GM21529 (cell line): ENCODE measurements around the gene OAF.
A peak's percentile ranks its signal among the peaks of the same experiment; 100 is the strongest.
"Not testable (repeated sequence)": the region's sequence is repeated elsewhere in the genome, so short reads cannot be mapped to it uniquely, and the experiment has no call there.

Source experiments
- ATAC-seq: cut with Tn5 transposase; IDR thresholded peaks from one replicate; pipeline ENCODE4 v1.9.1; 2021; ENCODE audit not compliant: unreplicated experiment

The OAF gene

DNA sequence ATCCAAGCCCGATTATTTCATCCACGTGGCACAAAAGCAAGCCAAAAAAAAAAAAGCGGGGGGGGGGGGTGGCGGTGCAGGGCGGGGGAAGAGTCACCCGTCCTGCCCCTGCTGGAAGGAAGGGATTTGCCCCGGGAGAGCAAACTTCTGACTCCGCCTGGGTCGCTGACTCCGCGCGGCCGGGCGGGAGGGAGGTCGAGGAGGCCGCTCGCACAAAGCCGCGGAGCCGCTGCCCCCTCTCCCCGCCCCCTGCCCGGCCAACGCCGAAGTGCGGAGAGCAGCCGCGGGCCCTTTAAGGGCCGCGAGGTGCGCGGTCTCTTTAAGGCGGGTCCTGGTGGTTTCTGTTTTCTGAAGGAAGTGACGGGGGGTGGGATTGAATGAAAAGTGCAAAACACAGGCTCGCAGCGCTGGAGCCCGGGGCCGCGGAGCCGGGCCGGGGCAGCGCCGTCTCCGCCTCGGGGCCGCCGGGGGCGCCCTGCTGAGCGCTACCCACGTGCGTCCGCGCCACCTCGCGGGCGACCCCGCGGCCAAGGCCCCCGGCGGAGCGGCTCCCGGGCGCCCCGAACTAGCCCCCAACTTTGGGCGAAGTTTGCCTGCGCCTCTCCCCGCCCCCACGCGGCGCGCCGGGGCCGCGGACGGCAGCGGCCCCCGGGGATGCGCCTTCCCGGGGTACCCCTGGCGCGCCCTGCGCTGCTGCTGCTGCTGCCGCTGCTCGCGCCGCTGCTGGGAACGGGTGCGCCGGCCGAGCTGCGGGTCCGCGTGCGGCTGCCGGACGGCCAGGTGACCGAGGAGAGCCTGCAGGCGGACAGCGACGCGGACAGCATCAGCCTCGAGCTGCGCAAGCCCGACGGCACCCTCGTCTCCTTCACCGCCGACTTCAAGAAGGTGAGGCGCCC lies at the start of gene OAF:
OAF (plus strand) TSS at position 407 of the 896 bp plus-strand sequence; CDS start at position 655, 248 bp downstream.
- peak; percentile 82 for ATAC-seq

DNA sequence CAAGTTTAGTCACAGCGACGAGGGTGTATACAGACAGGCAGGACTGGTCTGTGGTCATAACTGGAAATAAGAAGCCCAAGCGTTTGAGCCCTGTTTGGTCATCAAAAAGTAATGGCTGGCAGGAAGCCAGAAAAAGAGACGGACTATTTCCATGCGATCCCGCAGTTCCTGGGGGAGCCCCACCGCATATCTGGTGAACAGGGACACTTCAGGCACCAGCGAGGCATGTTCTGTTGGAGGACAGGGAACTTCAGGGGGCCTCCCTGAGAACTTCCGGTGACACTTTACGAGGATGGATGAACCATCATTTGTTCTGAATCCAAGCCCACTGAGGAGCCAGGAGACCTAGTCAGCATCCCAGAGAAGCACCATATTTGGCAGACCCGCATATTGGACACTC lies 43.2 kb upstream of the OAF start:
- no peak for ATAC-seq

DNA sequence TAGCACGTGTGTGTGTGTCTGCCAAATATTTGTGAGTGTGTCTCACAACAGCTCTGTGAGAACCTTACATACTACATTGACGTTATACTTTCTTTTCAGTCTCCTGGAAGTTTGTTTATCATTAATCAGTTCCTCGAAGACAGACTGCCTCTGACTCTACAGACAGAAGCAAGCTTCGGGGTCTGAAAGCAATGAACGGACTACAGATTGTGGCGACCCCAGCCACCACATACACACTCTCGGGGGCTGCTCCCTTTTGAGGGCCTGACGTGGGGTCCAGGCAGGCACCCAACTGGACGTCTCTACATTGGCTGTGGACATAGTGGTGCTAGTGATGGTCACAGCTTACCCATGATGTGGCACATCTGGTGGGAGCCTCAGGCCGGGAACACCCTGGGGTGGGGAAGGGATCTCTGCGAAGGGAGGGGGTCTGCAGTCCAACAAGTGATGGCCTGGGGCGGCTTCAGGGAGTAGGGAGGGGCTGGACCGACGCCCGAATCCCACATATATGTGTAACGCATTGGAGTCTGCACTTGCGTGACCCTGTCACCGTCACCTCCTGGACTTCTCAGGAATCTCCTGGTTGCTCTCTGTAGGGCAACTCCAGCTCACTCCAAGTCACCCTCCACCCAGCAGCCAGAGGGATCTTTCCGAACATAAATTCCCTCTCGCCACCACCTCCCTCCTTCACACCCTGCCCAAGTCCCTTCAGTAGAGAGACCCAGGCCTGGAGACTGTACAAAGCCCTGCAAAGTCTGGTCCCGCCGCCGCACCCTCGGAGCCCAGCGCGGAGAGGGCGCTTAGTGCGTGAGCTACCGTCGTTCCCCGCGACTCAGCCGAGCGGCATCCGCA lies 42.5 kb upstream of the OAF start:
- ATAC-seq = no peak

DNA sequence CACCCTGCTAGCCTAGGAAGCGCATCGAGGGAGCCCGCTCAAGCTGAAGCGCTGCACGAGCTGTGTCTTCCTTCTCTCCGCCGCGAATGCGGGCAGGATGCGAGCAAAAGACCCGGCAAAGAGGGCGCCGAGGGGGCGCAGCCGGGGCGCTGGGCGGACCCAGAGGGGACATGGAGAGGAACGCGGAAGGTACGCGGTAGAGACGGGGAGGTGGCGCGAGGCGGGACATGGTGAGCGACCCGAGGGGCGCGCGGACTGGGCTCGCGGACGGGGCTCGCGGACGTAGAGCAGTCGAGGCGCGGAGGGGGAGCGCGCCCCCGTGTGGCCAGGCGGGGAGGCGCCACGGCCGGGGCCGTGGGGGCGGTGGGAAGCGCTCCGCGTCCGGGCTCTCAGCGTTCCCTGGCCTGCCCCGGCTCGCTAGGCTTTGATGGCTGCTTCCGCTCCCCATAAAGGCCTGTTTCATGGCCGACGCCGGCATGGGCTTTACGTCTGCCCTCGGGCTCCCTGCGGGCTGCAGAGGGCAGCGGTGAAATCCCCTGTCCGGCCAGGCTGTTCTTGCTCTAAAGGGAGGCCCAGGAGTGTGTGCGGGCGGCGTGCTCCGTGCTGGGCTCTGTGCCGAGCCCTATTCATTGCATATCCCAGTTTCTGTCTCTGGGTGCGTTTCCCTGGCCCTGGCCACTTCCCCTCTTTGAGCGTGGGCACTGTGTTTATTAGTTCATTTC lies 41.7 kb upstream of the OAF start:
- no peak for ATAC-seq

DNA sequence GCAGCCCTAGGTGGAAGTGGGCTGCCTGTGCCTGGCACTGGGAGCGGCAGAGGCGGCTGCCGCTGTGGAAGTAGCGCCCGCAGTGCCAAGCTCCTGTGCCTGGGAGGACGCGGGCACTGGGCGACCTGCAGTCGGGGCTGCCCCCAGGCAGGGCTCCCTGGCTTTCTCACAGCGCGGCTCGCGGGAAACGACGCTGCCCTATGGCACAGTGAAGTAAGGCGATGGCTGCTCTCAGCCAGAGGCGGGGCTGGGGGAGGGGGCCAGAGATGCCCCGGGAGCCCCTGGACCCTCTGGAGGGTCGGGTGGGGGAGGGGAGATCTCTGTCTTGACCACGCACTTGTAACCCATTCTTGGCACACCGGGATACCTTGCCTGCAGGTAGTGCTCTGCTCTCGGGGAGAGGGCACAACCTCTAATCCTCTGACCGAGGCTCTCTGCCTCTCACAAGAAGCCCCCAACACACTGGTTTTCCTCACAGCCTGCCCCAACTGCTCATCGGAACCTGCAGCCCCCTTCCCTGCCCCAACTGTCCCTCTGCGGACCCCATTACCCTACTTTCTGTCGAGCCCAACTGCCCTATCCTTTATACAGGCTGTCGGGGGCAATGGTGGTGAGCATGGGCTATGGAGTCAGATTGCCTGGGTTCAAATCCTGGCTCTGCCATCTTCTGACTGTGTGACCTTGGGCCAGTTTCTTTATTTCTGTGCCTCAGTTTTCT lies 40.7 kb upstream of the OAF start:
- no peak for ATAC-seq

DNA sequence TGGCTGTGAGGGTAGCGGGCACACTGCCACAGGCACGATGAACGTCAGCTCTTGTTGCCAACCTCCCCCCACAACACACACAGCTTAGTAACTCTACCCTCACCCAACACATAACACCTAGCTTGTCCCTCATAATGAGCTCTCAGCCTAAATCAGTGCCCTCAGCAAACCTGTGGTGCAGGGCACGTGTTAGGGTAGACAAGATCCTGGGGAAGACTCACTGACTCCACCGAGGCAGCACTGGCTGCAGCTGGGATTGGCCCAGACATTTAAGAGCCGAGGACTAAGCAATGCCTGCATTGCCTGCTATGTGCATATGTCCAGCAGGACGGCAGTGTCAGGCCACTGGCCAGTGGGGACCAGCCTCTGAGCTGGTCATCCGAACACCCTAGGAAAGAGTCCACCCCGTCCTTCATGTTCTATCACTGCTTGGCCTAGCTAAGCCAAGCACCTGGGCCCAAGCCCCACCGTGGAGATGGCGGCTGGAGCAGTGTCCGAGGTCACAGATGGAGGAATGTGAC lies 40.0 kb upstream of the OAF start:
- no peak for ATAC-seq

DNA sequence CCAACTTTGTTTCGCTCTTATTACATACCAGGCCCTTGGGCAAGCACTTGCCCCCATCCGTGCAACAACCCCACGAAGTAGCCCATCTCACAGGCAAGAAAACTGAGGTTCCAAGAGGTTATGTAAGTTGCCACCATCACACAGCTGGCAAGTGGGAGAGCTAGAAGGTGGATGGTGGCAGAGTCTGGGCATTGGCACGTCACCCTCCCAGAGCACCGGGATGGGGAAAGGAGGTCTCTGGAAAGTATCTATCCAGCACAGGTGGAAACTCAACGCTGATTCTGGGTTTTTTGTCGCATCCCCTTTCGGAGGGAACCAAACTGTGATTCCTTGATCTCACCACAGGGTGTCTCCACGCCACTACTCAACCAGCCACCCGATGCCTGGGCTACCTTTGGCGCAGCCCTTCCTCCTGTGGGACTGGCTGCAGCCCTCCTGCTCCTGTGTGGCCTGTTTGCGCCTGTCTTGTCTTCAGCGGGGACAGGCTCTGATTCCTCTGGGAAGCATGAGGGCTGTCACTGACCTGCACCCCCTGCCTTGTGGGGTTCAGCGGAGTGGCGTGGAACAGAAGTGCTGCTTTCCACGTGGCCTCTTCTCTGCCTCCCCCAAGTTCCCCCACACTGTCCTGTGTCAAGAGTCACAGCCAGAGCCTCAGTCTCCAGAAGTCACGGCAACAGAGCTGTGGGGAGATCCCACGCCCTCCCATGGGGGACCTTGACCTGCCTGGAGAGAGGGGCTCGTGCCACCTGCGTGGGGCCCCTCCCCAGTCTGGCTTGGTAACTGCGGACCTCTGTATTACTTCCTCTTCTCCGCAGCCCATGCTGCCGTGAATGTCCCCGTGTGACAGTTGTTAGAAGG lies 38.5 kb upstream of the OAF start:
- ATAC-seq = no peak

DNA sequence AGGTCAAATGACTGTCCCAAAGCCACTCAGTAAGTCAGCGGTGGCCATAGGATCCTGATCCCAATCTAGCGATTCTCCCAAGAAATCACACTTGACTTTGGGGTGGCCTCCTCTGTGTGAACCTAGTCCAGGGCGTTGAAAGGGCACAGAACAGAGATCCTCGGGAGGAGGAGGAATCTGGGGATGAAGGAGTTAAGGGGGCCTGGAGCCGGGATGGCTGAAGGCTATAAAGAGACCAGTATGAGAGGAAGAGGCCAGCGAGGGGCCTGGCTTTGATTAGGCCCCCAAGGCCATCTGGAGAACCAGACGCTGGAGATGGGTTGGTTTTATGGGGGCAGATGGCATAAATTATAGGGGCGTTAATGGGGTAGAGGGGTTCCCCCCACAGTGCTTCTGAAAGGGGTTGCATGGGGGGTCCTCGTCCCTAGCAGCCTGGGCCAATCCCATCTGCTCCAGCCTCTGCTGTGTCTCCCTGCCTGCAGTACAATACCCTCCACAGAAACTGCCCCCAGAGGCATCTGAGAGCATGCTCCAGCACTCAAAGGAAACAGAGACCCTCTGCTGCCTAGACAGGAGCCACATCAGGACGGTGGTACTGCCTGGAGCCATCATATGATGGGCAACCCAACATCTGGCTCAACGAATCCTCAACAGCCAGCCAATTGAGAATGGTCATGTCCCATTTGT lies 37.7 kb upstream of the OAF start:
- ATAC-seq = no peak

DNA sequence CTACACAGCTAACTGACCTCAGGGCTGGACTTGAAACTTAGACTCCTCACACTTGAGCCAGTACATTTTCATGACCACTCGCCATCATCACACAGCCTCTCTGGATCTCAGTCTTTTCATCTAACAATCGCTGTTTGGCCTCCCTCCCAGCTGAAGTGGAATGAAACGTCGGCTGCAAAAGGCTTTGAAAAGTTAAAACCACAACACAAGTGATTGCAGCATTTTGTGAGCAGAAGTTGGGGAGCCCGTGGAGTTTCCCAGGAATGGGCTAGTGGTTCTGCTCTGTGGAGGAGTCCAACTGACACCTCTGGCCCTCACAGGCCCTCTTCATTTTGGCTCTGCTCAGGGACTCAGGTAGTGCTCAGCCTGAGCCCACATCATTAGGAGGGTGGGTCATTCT lies 37.0 kb upstream of the OAF start:
- ATAC-seq = no peak

DNA sequence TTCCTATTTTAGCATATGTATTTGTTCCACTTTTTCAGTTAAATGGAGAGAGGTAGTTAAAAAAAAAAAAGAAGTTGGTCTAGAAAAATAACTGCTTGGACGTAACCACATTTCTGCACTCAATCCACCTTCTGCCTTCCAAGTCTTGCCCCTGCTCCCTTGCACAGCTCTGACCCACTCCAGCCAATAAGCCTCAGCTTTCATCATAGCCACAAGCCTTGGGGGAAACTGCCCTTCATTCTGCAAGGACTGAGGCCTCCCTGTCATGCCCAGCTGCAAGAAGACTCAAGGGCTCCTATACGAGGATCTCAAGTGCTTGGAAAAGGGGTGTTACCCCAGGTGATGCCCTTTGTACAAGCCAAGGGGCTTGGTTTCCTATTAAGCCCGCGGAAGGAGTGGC lies 36.0 kb upstream of the OAF start:
- ATAC-seq = no peak

DNA sequence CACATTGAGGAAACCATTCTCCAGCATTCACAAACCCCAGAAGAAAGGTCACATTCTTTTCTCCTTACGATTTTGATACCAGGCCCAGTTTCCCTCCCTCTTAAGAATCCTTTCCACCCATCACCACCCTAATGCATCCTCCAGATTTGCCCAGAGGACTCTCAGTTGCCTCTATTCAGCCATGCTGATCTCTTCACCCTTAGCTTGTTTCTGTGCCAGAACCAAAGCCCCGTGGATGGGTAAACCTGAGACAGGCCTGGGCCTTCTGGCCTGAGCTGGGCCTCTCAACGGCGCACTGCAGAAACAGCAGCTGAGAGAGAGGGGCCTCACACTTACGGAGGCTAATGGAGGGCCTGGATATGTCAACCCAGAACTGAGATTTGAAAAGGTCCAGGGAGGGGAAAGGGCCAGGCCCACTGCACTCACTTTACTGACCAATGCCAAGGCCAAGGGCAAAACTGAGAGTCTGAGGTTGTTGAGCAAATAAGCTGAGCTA lies 32.2 kb upstream of the OAF start:
- no peak for ATAC-seq

DNA sequence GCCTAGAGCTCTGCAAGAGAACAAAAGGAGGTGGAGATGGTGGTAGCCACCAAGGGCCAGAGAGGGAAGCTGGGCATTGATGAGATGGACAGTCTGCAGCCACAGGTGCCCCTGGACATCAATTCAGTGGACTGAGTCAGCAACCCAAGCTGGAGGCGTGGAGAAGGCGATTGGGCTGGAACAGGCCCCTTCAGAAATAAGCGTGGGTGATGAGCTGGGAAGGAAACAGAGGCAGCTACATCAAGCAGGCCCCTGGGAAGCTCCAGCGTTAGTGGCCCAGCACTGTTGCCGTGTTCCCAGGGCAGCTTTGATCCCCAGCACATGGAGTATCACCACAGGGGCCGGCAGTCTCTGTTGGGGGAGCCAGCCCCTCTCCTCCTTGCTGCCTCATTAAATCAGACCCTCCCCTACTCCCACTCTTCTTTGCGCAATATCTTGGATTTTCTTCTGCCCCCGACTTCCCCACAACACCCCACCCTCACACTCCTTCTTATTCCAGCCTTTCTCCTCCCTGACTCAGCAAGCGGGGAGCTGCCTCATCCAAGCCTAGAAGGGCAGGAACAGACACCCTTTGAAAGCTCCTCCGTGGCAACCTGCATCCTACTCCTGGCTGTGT lies 31.7 kb upstream of the OAF start:
- ATAC-seq = no peak

DNA sequence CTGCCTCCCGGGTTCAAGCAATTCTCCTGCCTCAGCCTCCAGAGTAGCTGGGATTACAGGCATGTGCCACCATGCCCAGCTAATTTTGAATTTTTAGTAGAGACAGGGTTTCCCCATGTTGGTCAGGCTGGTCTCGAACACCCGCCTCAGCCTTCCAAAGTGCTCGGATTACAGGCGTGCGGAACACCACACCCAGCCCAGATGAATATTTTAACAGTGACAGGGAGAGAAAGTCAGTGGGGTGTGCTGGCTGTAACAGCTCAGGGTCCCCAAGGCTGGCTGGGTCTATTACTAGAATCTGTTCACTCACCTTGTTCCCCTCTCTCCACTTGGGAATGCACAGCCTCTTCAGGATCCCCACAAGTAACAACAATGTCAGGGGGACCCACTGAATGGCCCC lies 30.8 kb upstream of the OAF start:
- ATAC-seq = not testable (repeated sequence)

DNA sequence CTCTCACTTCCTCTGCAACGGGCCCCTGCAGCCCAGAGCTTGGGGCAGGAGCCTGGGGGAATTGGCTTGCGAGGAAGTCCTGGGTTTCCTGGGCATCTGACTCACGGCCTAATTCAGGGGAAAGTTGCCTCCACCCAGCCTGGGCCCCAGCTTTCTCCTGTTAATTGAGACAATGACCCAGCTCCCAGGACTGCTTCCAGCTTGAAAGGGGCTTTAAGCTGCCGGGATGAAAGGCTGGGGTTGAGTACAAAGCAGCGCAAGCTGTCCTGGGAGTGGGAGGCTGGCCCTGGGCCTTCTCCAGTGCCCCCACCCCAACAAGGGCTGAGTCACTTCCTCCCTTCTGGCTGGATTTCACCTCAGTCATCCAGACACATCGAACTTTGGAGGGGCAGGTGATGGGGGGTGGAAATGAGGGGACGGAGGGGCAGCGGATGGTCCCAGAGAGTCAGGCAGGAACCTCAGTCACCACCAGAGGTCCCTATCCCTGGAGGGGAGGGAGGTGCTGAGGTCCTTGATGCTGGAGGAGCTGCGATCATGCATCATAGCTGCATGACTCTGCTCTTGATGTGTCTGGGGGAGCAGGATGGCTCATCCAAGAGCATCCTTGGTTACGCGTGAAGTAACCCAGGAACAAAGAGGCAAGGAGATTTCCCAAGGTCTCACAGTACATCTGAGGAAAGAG lies 30.1 kb upstream of the OAF start:
- no peak for ATAC-seq

DNA sequence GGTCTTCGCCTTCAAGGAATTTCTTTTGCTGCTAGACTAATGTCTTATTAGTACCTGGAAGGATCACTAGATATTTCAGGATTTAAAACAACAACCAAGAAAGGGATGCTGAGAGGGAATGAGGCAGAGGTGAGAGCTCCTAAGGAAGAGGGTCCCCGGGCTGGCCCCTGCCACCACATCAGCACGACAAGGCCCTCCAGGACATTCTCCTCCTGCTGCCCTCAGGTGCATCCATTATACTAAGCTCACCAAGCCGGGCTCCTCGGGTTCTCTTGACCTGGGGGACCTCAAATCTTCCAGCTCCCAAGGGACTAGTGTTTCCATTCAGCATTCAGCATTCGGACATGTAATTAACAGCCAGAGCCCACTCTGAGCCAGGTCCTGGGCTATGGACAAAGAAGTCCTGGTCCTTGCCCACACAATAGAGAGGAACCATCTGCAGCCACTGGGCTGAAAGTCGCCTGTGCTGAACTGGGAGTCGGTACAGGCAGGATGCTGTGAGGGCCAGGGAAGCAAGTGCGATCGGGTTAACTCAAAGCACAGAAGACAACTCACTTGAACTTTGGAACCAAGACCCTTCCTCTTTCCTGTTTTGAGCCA lies 29.4 kb upstream of the OAF start:
- no peak for ATAC-seq

DNA sequence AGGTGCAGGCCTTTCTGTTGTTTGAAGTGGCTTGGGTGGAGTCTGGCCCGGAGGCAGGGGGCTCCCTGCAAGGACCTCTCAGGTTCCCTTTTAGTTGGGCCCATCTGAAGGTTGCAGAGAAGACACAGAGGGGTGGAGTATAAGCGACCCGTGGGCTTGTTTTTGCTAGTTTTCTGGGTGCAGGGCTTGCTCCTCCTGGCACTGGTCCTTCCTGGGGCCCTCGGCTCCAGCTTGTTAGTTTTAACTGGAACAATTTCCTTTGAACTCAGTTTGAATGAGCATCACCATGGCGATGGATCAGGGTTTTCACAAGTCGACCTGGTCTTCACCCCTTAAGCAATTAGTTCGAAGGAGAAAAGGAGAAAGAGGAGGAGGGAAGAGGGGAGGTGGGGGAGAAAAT lies 28.5 kb upstream of the OAF start:
- no peak for ATAC-seq

DNA sequence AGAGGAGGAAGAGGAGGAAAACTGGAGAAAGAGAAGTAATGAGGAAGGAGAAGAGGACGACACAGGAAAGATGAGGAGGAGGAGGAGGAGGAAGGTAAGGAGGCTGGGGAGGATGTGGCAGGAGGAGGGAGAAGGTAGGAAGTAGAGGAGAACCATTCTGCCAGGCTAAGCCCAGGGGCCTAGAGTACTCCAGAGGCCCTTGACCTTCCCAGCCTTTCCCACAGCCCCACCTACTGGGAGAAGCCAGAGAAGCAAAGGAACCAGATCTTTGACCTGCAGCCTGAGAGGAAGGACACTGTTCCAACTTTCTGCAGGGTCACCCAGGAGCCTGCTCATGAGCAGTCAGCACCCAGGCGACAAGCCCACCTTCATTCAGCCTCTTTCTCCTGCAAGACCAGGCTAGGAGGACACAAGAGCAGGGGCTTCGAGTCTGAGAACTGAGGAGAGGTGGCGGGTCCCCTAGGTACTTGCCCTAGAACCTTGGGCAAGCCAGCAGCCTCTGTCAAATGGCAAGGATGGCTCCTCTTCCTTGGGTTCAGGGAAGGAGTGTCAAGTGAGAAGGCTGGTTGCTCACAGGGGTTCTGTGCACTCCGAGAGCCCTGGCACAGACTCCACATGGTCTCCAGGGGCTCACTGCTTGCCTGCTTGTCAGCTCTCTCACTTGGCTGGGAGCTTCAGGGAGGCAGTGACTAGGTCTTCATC lies 27.9 kb upstream of the OAF start:
- ATAC-seq = no peak
